NB4 (cell line): ENCODE results near the gene MAN1A2.

ENCODE experiments used
- DNase-seq: peaks from one replicate; pipeline ENCODE4 v3.0.0; 2010; ENCODE audit warnings: low read depth
- H3K4me3 ChIP-seq: one replicate; pipeline ENCODE4 v1.5.1; 2011; ENCODE audit warnings: mild to moderate bottlenecking, low read depth, low read length, moderate library complexity
- CTCF ChIP-seq: IDR thresholded peaks from one replicate; pipeline ENCODE4 v1.5.1; 2012; ENCODE audit warnings: low read depth, low read length
- MAX ChIP-seq: IDR thresholded peaks from 2 replicates; pipeline ENCODE4 v1.6.1; 2011; ENCODE audit warnings: low read depth, low read length
- MYC ChIP-seq: IDR thresholded peaks from 2 replicates; pipeline ENCODE4 v1.6.1; 2011; ENCODE audit warnings: low read depth, low read length
- POLR2A ChIP-seq: IDR thresholded peaks from 2 replicates; pipeline ENCODE4 v1.6.1; 2011; ENCODE audit warnings: mild to moderate bottlenecking; ENCODE audit not compliant: insufficient read length; ENCODE audit errors: extremely low read depth

The MAN1A2 gene

GRCh38 chr1:117540532-117540931 is 173.3 kb downstream of the MAN1A2 start:
- TF ChIP-seq MAX (no peak), POLR2A (no peak), MYC (no peak), CTCF (no peak)
- DNase-seq, result no peak
- H3K4me3 ChIP-seq, result no peak overlapping the region

GRCh38 chr1:117541003-117541402 is 173.8 kb downstream of the MAN1A2 start:
- DNase-seq, result peak; percentile 26
- TF ChIP-seq MYC (no peak), MAX (no peak), POLR2A (no peak), CTCF (no peak)
- H3K4me3 ChIP-seq, result no peak overlapping the region

- no peak overlapping the region for H3K4me3 ChIP-seq
- DNase-seq, result no peak
- TF ChIP-seq CTCF, result no peak
- no peak for TF ChIP-seq MYC
- no peak for TF ChIP-seq POLR2A
- no peak for TF ChIP-seq MAX
Measured at GRCh38 chr1:117541585-117541984, 174.3 kb downstream of the MAN1A2 start.

- H3K4me3 ChIP-seq, result no peak overlapping the region
- no peak for DNase-seq
- no peak for TF ChIP-seq POLR2A
- no peak for TF ChIP-seq MAX
- no peak for TF ChIP-seq MYC
- TF ChIP-seq CTCF, result no peak
Measured at GRCh38 chr1:117544509-117545109, 177.4 kb downstream of the MAN1A2 start.

GRCh38 chr1:117546467-117546866 is 179.2 kb downstream of the MAN1A2 start:
- H3K4me3 ChIP-seq, result no peak overlapping the region
- no peak for TF ChIP-seq POLR2A
- TF ChIP-seq MYC, result no peak
- no peak for TF ChIP-seq MAX
- TF ChIP-seq CTCF, result no peak
- no peak for DNase-seq

- no peak for DNase-seq
- TF ChIP-seq POLR2A, result no peak
- TF ChIP-seq MAX, result no peak
- TF ChIP-seq CTCF, result no peak
- no peak for TF ChIP-seq MYC
- no peak overlapping the region for H3K4me3 ChIP-seq
Measured at GRCh38 chr1:117553471-117553870, 186.2 kb downstream of the MAN1A2 start.
